ENCODE data around the gene TPM3. TPM values are rescaled to one million over a fixed set of nuclear protein-coding genes. Genes with fewer than 3 reads are reported as not detected.

Gene TPM3
- total RNA-seq, 1 experiment from 2014 or later, result 766 TPM

DNA sequence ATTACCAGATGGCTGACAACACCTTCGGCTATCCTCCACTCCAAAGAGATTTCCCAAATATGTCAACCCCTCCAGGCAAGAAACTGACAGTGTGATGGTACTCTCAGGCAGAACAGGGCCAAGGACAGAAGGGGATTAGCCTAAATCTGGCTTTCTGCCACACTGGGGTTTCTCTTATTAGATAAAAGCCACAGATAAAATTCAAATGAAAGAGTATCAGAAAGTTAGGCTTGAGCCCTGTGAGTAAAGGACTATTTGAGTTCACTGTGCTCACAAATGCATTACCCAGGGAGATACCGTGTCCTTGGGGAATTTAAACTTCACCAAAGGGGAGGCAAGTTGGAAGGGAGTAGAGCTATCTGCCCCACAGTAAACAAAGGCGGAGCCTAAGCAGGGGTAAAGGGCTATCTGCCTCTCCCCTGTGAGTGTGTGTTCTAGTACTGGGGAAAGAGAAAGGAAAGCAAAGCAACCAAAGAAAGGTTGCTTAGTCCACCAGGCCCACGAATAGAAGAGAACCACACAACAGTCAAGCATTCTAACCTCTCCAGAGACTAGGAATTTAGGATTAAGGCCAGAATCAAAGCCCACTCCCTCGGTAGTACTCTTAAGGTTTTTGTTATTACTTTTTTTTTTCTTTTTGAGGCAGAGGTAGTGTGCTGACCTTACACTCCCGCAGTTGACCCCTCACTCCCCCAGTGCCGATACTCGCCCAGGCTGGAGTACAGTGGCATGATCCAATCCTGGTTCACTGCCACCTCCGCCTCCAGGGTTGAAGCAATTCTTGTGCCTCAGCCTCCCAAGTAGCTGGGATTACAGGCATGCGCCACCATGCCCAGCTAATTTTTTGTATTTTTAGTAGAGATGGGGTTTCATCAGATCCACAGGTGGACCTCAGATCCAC is 12.7 kb downstream of the TPM3 start:
- DNase-seq (ENCODE audit: low read depth, low spot score), result no peak
- in situ Hi-C loops (cut with HindIII; ENCODE audit: low pct_unique_long_range_greater_than_20kb, low sequenced_read_pairs), result no loop called here

DNA sequence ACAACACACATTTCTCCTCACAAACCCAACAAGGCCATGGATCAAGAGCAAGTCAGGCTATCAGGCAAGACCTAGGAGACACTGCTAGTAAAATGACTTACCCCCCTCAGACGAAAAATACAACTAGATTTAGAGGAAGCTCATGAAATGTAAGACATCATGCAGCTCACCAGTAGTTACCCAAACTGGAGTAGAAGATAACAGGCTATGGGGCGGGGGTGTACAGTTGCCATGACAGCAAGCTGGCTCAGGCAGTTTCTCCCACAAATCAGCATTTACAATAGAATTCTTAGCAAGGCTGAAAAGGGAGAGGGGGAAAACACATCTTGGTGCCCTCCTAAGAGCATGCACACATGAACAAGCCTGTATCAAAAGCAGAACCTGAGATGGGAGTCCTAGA is 13.9 kb downstream of the TPM3 start:
- in situ Hi-C loops (cut with HindIII; ENCODE audit: low pct_unique_long_range_greater_than_20kb, low sequenced_read_pairs), result no loop called here
- DNase-seq (ENCODE audit: low read depth, low spot score), result no peak

DNA sequence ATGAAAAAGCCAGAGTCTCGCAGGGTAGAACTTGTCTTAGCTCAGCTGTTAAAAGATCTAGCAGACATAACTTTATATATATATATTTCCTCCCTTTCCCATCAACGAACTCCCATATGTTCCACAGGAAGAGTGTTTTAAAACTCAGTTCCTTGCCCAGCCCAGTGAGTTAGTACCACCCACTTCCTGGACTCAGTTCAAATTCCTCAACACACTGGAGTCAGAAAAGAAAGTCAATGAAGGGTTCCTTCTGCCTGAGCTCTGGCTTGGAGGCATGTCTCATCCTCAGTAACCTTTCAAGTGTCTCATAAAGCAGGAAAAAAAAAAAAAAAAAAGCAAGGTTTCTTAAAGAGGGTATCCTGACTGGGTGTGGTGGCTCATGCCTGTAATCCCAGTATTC is 15.6 kb downstream of the TPM3 start:
- in situ Hi-C loops (cut with HindIII; ENCODE audit: low pct_unique_long_range_greater_than_20kb, low sequenced_read_pairs), result no loop called here
- DNase-seq (ENCODE audit: low read depth, low spot score), result no peak

DNA sequence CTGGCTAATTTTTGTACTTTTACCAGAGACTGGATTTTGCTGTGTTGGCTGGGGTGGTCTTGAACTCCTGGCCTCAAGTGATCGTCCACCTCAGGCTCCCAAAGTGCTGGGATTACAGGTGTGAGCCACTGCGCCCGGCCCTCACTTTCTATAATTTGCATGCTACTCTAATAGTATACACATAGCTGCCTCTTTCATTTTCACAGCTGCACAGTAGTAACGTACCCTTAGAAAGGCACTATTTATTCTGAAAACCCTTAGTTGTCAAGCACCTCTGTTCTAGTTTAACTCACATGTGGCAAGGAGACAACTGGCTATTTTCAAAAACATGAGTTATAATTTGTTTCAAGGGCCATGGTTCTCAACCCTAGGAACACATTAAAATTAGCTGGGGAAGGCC is 17.2 kb downstream of the TPM3 start:
- in situ Hi-C loops (cut with HindIII; ENCODE audit: low pct_unique_long_range_greater_than_20kb, low sequenced_read_pairs), result no loop called here

DNA sequence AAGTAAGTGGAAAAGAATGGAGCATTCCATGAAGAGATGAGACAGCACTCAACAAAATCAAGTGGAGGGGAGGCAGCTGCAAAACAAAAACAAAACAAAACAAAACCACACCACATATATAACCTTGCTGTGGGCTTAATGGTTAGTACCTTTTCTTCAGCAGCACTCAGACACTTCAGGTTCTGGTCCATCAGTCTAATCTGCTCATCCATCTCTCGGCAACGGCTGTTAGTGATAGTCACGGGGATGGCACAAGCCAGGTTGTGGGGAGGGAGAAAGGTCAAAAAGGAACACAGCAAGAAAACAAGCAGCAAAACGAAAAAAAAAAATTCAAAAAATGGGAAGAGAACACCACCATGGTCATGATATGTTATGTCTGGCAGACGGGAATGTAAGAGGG is 20.0 kb downstream of the TPM3 start:
- DNase-seq (ENCODE audit: low read depth, low spot score), result no peak
- in situ Hi-C loops (cut with HindIII; ENCODE audit: low pct_unique_long_range_greater_than_20kb, low sequenced_read_pairs), result no loop called here

More for the DNA sequence above, 17.2 kb downstream of the TPM3 start:
- no peak for DNase-seq (ENCODE audit: low read depth, low spot score)

DNA sequence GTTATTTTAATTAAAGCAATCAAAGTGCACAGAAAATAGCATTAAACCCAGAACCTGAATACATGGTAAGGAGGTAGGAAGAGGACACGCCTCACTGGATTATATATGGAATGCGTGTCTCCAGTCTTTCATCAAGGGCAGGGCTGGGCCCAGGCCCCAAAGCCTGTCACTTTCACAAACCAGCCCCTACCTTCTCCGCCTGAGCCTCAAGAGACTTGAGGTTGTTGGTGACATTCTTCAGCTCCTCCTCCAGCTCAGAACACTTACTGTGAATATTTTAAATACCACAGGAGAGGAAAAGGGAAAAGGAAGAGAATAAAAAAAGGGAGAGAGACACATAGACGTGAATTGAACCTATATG is 20.7 kb downstream of the TPM3 start:
- in situ Hi-C loops (cut with HindIII; ENCODE audit: low pct_unique_long_range_greater_than_20kb, low sequenced_read_pairs), result no loop called here
- no peak for DNase-seq (ENCODE audit: low read depth, low spot score)

DNA sequence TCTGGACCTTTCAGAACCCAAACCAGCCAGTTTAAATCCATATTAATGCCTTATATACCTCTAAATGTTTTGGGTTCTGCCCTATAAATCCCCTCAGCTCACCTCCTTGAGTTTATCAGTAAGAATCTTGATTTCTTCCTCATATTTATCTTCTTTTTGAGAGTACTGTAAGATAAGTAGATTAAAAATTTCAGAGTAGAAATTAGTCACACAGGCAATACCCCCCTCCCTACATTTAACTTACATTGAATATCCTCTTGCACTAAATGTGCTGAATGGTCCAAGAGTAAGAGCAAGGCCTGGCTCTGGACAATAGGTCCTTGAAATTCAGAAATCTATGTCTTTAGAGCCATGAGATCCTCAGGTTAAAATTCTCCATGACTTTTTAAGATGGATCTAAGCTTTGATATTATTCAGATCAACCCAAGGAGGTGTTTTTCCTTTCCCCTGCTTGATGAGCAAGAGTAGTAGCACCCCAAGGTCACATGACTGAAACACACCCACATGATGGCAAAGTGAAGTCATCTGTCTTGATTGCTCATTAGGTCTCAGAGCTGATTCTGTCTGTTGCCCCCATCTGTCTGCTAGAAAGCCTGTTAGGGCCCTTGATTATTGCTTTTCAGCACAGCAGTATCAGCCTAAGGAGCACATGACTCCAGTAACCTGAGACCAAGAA is 21.2 kb downstream of the TPM3 start:
- no peak for DNase-seq (ENCODE audit: low read depth, low spot score)
- in situ Hi-C loops (cut with HindIII; ENCODE audit: low pct_unique_long_range_greater_than_20kb, low sequenced_read_pairs), result no loop called here

DNA sequence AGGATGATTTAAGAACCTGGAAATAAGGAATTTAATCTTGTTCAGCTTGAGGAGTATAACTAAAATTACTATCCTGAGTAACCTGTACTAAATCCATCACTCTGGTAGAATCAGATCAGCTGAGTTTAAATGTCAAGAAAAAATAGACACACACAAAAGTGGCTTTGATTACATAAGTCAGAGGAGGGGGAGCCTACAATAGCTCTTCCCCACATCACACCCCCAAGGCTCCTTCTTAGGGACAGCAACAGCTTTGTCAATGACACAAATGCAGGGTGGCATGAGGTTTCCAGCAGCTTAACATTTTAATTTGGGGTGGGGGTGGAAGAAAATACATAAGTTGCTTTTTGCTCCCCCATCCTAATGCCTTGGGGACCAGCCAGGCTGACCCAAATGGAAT is 24.4 kb downstream of the TPM3 start:
- in situ Hi-C loops (cut with HindIII; ENCODE audit: low pct_unique_long_range_greater_than_20kb, low sequenced_read_pairs), result no loop called here
- DNase-seq (ENCODE audit: low read depth, low spot score), result peak; percentile 36

DNA sequence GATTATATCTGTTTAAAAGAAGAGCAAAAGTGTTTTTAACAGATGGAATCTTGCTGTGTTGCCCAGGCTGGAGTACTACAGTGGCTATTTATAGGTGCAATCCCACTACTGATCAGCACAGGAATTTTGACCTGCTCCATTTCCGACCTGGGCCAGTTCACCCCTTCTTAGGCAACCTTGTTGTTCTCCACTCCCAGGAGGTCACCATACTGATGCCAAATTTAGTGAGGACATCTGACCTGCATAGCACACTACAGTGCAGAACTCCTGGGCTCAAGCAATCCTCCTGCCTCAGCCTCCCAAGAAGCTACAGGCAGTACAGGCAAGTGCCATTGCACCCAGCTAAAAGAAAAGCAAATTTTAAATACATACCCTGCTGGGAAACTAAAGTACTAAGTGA is 25.7 kb downstream of the TPM3 start:
- DNase-seq (ENCODE audit: low read depth, low spot score), result no peak
- in situ Hi-C loops (cut with HindIII; ENCODE audit: low pct_unique_long_range_greater_than_20kb, low sequenced_read_pairs), result no loop called here

DNA sequence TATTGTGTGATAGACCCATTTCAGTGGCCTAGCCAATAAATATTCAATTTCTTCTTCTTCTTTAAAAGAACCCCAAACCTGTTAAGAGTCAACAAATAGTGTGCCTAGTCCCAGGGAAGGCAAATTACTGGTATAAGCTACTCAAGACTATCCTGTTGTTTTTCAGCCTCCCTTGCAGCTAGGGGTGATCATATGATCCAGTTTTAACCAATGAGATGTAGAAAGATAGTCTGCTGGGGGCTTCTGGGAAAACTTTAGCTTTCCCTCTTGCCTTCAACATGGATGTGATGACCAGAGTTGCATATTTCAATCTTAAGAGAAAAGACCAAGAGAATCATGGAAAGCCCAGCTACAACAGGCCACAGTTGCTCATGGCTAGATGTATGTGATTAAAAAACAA is 32.3 kb downstream of the TPM3 start:
- DNase-seq (ENCODE audit: low read depth, low spot score), result no peak

DNA sequence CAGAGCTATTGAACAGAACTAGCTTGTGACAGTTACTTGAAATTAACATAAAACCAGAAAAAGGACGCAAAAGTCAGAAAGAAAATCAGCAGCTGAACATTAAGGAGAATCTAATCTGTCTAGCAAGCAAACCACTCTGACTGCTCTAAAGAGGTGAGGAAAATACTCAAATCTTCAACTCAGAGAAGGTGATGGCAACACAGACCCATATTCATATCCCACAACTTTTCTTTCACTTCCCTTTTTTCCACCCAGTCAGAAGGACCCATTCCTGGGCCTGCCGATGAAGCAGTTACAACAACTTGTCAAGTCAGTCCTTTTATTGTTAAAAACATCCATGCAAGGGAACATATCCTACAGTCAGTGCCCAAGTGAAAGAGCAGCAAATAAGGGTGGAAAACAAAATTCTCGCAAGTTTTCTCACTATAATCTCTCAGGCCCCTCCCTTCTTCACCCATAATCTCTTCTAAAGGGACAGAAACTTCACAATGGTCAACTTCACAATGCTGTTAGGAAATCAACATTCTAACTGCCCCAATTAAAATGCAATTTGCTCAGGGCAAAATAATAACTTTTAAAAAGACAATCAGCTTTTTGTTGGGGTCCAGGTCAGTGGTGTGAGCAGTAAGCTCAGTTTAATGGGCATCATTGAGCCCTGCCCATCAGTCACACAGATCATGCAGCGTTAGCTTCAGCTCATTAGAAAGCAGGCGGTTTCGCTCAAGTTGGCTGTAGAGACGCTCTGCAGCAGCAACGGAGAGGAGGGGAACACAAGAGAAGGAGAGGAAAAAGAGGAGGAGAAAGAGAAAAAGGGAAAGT is 33.4 kb downstream of the TPM3 start:
- DNase-seq (ENCODE audit: low read depth, low spot score), result peak; percentile 77
- in situ Hi-C loops (cut with HindIII; ENCODE audit: low pct_unique_long_range_greater_than_20kb, low sequenced_read_pairs), result no loop called here

More for the DNA sequence above, 32.3 kb downstream of the TPM3 start:
- in situ Hi-C loops (cut with HindIII; ENCODE audit: low pct_unique_long_range_greater_than_20kb, low sequenced_read_pairs), result no loop called here

DNA sequence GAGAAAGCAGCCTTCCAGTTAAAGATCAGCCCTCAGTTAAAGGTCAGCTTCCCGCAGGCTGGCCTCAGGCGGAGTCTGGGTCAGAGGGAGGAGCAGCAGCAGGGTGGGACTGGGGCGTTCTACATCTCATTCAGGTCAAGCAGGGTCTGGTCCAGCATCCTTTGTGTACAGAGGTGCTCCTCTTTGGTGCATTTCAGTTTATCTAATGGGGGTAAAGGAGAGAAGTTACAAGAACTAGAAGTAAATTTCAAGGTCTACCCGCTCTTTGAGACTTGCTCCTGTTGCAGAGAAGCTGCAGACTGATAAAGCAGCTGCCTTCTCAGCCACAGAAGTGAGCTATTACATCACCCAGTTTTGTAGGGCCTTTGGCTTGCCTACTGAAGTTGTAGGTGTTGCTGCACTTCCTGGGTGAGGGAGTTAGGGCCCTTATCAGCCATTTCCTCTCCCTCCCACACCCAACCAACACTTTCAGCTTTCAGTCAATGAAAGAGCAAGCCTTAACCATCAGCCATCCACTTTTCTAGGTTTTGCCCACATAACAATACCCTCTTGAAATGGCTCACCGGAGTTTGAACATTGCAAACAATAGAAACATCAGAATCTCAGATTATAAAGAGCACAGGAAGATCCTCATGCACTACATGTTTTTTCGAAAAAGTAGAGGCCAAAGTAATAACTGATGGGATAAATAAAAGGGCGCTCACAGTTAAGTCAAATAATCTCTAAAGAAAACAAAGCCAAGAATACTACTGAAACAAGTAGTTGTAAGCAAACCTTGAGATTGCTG is 34.2 kb downstream of the TPM3 start:
- DNase-seq (ENCODE audit: low read depth, low spot score), result peak; percentile 77
- in situ Hi-C loops (cut with HindIII; ENCODE audit: low pct_unique_long_range_greater_than_20kb, low sequenced_read_pairs), result no loop called here

DNA sequence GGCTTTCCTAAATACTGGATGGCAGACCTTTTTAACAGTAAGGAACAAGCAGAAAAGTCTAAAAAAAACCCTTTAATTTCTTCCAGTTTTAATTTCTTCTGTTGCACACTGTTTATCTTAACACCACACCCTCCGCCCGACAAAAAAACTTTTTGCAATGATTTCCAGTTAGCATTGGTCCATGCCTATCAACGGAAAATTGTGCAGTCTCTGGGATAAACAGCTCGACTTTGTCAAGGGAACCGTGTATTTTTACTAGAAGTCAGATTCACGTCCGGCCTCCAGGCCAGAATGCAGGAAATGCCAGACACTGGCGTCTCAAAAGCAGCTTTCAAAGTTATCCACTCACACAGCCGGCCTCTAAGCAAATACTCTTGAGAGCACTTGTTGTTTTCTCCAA is 36.6 kb downstream of the TPM3 start:
- in situ Hi-C loops (cut with HindIII; ENCODE audit: low pct_unique_long_range_greater_than_20kb, low sequenced_read_pairs), result no loop called here
- peak; percentile 72 for DNase-seq (ENCODE audit: low read depth, low spot score)

DNA sequence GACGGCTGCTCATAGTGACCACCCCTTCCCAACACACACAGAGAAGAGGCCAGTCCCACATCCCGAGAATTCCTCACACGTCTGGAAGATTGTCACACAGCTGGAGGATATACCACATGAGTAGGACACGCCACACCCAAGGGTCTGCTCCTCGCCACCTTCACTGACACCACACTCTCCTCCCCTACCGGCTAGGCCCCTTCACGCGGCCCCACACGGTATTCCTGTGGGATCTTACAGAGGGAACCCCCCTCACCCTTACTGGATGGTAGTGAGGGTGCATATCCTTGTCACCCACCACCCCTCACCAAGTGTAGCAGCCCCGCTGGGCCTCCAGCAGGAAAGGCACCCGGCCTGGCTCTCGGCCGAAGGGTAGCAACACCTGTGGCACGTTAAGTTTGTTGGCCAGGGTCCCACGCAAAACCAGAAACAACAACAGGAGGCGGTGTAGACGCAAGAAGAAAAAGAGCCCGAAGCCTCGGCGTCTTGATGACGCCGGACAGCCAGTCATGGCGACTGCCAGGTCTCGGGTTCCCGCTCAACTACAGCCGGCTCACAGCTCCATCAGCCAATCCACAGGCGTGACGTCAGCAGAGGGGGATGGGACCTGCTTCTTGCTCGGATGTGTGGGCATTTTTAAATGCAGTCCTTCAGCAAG is 37.2 kb downstream of the TPM3 start, which contains the start of gene NUP210L:
Gene NUP210L (minus strand): TSS at position 540 of the 658 bp plus-strand sequence.
- in situ Hi-C loops (cut with HindIII; ENCODE audit: low pct_unique_long_range_greater_than_20kb, low sequenced_read_pairs), result no loop called here
- peak; percentile 50 for DNase-seq (ENCODE audit: low read depth, low spot score)

DNA sequence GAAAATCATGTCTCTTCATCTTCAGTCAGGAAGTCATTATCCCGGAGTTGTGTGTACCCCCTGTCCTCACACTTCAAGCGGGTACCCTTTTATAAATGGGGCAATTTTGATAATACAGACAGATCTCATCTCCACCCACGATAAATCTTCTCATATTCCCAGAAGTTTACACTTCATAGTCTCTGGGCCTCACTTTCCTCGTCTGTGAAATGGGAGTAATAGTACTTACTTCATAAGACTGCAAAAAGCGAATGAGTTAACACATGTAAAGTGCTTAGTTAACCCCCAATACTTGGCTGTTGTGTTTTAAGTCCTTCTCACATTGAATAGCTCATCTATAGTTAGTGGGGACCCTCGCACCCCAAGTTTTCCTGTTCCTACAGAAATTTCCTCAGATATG is 37.8 kb downstream of the TPM3 start:
- in situ Hi-C loops (cut with HindIII; ENCODE audit: low pct_unique_long_range_greater_than_20kb, low sequenced_read_pairs), result no loop called here
- DNase-seq (ENCODE audit: low read depth, low spot score), result no peak

DNA sequence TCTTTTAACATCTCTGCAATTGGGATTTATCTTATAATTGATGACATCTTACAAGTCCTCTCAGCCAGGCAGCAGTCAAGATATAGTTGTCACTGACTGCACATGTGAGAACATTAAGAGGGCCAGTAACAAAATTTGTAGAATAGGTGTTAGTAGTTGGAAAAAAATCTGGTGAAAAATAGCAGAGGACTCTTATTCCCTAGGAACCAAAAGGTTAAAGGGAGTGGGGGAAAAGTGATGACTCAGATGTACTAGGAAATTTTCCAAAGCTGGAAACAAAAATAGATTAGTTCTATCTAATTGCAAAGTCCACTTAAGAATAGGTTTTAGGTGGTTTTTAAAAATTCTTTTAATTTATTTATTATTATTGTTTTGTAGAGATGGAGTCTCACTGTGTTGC is 40.6 kb downstream of the TPM3 start:
- no peak for DNase-seq (ENCODE audit: low read depth, low spot score)
- in situ Hi-C loops (cut with HindIII; ENCODE audit: low pct_unique_long_range_greater_than_20kb, low sequenced_read_pairs), result no loop called here

DNA sequence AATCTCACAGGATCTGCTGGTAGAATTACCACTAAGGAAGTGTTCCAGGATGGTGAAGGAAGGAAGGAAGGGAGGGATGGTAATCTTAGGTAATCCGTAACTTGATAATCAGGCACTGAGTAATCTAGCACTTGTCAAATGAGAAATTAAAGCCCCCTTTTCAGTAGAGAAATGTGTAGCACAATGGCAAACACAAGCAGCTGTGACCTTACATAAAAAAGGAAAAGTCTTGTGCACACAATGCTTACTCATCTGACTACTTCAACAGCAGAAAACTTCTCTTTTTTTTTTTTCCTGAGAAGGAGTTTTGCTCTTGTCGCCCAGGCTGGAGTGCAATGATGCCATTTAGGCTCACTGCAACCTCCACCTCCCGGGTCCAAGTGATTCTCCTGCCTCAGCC is 43.1 kb downstream of the TPM3 start:
- DNase-seq (ENCODE audit: low read depth, low spot score), result no peak
- in situ Hi-C loops (cut with HindIII; ENCODE audit: low pct_unique_long_range_greater_than_20kb, low sequenced_read_pairs), result no loop called here

All from SK-MEL-5 (cell line).